HepG2 (cell line): ENCODE data around the gene C1orf50. TPM values are rescaled to one million over a fixed set of nuclear protein-coding genes. Genes with fewer than 3 reads are reported as not detected.

Experiments
- ERF ChIP-seq: IDR thresholded peaks from 2 replicates; pipeline ENCODE4 v1.6.1; 2018; ENCODE audit warnings: missing biosample characterization, missing genetic modification reagents
- FOSL2 ChIP-seq: sonication (generic); formaldehyde crosslinking; IDR thresholded peaks from 2 replicates; pipeline ENCODE4 v1.4.0; 2020; ENCODE audit warnings: missing genetic modification reagents
- FOXK1 ChIP-seq: sonication (generic); formaldehyde crosslinking; IDR thresholded peaks from 2 replicates; pipeline ENCODE4 v1.4.0; 2020; ENCODE audit warnings: low read depth, missing genetic modification reagents, borderline replicate concordance
- KDM2A ChIP-seq: sonication (generic); formaldehyde crosslinking; IDR thresholded peaks from 2 replicates; pipeline ENCODE4 v1.4.0; 2020; ENCODE audit warnings: low read depth, missing genetic modification reagents, borderline replicate concordance
- KLF16 ChIP-seq, 2 experiments: sonication (generic) in 1 of 2; formaldehyde crosslinking in 1 of 2; IDR thresholded peaks; 2 replicates each; pipeline versions ENCODE4 v1.6.1 to v1.8.0; 2016 to 2023; ENCODE audit warnings: missing genetic modification reagents in 2 of 2, missing compliant biosample characterization in 1 of 2
- KMT2B ChIP-seq: IDR thresholded peaks from 2 replicates; pipeline ENCODE4 v1.6.1; 2016; ENCODE audit warnings: missing genetic modification reagents, missing compliant biosample characterization
- PITX1 ChIP-seq: sonication (generic); formaldehyde crosslinking; IDR thresholded peaks from 2 replicates; pipeline ENCODE4 v1.5.1; 2020; ENCODE audit warnings: mild to moderate bottlenecking, missing genetic modification reagents
- PRPF4 ChIP-seq: fragments of 200-400 bp; formaldehyde crosslinking; IDR thresholded peaks from 2 replicates; pipeline ENCODE4 v1.6.1; 2016; ENCODE audit warnings: low read length, low read depth; ENCODE audit not compliant: poor library complexity, severe bottlenecking
- TOE1 ChIP-seq: sonication (generic); formaldehyde crosslinking; IDR thresholded peaks from 2 replicates; pipeline ENCODE4 v1.4.0; 2020; ENCODE audit warnings: mild to moderate bottlenecking, missing genetic modification reagents
- TOPORS ChIP-seq: sonication (generic); formaldehyde crosslinking; IDR thresholded peaks from 2 replicates; pipeline ENCODE4 v1.8.0; 2023; ENCODE audit warnings: mild to moderate bottlenecking, missing genetic modification reagents
- YEATS2 ChIP-seq: sonication (generic); formaldehyde crosslinking; IDR thresholded peaks from 2 replicates; pipeline ENCODE4 v1.4.0; 2020; ENCODE audit warnings: missing genetic modification reagents, borderline replicate concordance
- ZBTB3 ChIP-seq: sonication (generic); formaldehyde crosslinking; IDR thresholded peaks from 2 replicates; pipeline ENCODE4 v1.4.0; 2020; ENCODE audit warnings: low read depth, mild to moderate bottlenecking, moderate library complexity, missing genetic modification reagents, borderline replicate concordance
- ZNF17 ChIP-seq: sonication (generic); formaldehyde crosslinking; IDR thresholded peaks from 2 replicates; pipeline ENCODE4 v1.5.0; 2020; ENCODE audit warnings: mild to moderate bottlenecking, missing genetic modification reagents
- ZNF253 ChIP-seq: sonication (generic); formaldehyde crosslinking; IDR thresholded peaks from 2 replicates; pipeline ENCODE4 v1.8.0; 2022; ENCODE audit warnings: mild to moderate bottlenecking, missing genetic modification reagents, borderline replicate concordance
- ZNF354B ChIP-seq: sonication (generic); formaldehyde crosslinking; IDR thresholded peaks from 2 replicates; pipeline ENCODE4 v1.8.0; 2022; ENCODE audit warnings: mild to moderate bottlenecking, missing genetic modification reagents
- ZNF430 ChIP-seq: sonication (generic); formaldehyde crosslinking; IDR thresholded peaks from 2 replicates; pipeline ENCODE4 v1.9.0; 2021; ENCODE audit warnings: mild to moderate bottlenecking, missing genetic modification reagents
- ZSCAN30 ChIP-seq: sonication (generic); formaldehyde crosslinking; IDR thresholded peaks from 2 replicates; pipeline ENCODE4 v1.5.0; 2020; ENCODE audit warnings: mild to moderate bottlenecking, missing genetic modification reagents
- polyA plus RNA-seq, 8 experiments: library from polyadenylated mRNA; depleted of rRNA in 3 of 8; stranded (reverse) in 7 of 8; unstranded in 1 of 8; fragments of >200 nt; fragmentation: Illumina TruSeq in 4 of 8; extraction: Trizol in 4 of 8; gene quantifications; 2 replicates each; pipeline versions ENCODE4 v1.2.1 to v1.2.3, GENCODE V29; 2011 to 2016; ENCODE audit warnings: low read depth in 4 of 8, missing spikeins in 1 of 8, mixed read lengths in 1 of 8; ENCODE audit not compliant: insufficient read depth in 1 of 8
- total RNA-seq, 5 experiments: library from RNA; depleted of rRNA; stranded (reverse); fragments of >200 nt; fragmentation: Illumina TruSeq; extraction: Trizol; gene quantifications; 2 replicates each; pipeline ENCODE4 v1.2.3, GENCODE V29; 2016; ENCODE audit warnings: low read depth in 1 of 5
- TF ChIP-seq, protein P1 (sequence below): sonication (generic); formaldehyde crosslinking; IDR thresholded peaks from 2 replicates; pipeline ENCODE4 v1.5.1; 2020; ENCODE audit warnings: missing genetic modification reagents, mild to moderate bottlenecking, borderline replicate concordance
- TF ChIP-seq, protein P2 (sequence below): sonication (generic); formaldehyde crosslinking; conservative IDR thresholded peaks from 2 replicates; pipeline ENCODE4 v1.8.0; 2022; ENCODE audit warnings: low read depth, missing genetic modification reagents
- TF ChIP-seq, protein P3 (sequence below): sonication (generic); formaldehyde crosslinking; IDR thresholded peaks from 2 replicates; pipeline ENCODE4 v1.9.0; 2021; ENCODE audit warnings: missing genetic modification reagents, mild to moderate bottlenecking, borderline replicate concordance
- TF ChIP-seq, protein P4 (sequence below): sonication (generic); formaldehyde crosslinking; IDR thresholded peaks from 2 replicates; pipeline ENCODE4 v1.4.0; 2020; ENCODE audit warnings: missing genetic modification reagents, borderline replicate concordance

Gene C1orf50
- total and polyA plus RNA-seq, 2 of the 13 experiments (the other 11 are each of a cell fraction or from before 2014, with no cell fraction given), result 4.3 to 4.8 TPM

GRCh38 chr1:42765832-42766740 lies 963 bp upstream of the C1orf50 start (continued):
- TF ChIP-seq, protein P1, sequence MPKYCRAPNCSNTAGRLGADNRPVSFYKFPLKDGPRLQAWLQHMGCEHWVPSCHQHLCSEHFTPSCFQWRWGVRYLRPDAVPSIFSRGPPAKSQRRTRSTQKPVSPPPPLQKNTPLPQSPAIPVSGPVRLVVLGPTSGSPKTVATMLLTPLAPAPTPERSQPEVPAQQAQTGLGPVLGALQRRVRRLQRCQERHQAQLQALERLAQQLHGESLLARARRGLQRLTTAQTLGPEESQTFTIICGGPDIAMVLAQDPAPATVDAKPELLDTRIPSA (CRISPR knock-in tag), result no peak
- TF ChIP-seq PRPF4 (no peak), ZNF430 (peak; percentile 73; the same call in 1 of the 2 replicates), KLF16 (CRISPR knock-in tag; IDR thresholded peaks at IDR 0.05) (no peak; a peak in 1 of 4 replicates), ZNF354B (CRISPR knock-in tag) (0 out of 2 replicates have a peak, but pooled peaks have one; percentile 95), ZBTB3 (CRISPR knock-in tag) (no peak), ERF (CRISPR knock-in tag) (0 out of 2 replicates have a peak, but pooled peaks have one; percentile 30), ZNF17 (CRISPR knock-in tag) (no peak), YEATS2 (CRISPR knock-in tag) (peak; percentile 28; the same call in 1 of the 2 replicates), ZNF253 (CRISPR knock-in tag) (no peak), TOPORS (CRISPR knock-in tag) (no peak), ZSCAN30 (CRISPR knock-in tag) (no peak), FOSL2 (0 out of 2 replicates have a peak, but pooled peaks have one; percentile 10), KMT2B (CRISPR knock-in tag) (no peak), TOE1 (CRISPR knock-in tag) (no peak), FOXK1 (CRISPR knock-in tag) (0 out of 2 replicates have a peak, but pooled peaks have one; percentile 24), PITX1 (no peak), KDM2A (CRISPR knock-in tag) (peak; percentile 59; the same call in 1 of the 2 replicates)
- TF ChIP-seq, protein P2, sequence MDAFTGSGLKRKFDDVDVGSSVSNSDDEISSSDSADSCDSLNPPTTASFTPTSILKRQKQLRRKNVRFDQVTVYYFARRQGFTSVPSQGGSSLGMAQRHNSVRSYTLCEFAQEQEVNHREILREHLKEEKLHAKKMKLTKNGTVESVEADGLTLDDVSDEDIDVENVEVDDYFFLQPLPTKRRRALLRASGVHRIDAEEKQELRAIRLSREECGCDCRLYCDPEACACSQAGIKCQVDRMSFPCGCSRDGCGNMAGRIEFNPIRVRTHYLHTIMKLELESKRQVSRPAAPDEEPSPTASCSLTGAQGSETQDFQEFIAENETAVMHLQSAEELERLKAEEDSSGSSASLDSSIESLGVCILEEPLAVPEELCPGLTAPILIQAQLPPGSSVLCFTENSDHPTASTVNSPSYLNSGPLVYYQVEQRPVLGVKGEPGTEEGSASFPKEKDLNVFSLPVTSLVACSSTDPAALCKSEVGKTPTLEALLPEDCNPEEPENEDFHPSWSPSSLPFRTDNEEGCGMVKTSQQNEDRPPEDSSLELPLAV, result no peak
- TF ChIP-seq, protein P3, sequence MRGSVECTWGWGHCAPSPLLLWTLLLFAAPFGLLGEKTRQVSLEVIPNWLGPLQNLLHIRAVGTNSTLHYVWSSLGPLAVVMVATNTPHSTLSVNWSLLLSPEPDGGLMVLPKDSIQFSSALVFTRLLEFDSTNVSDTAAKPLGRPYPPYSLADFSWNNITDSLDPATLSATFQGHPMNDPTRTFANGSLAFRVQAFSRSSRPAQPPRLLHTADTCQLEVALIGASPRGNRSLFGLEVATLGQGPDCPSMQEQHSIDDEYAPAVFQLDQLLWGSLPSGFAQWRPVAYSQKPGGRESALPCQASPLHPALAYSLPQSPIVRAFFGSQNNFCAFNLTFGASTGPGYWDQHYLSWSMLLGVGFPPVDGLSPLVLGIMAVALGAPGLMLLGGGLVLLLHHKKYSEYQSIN (CRISPR knock-in tag), result no peak
- TF ChIP-seq, protein P4, sequence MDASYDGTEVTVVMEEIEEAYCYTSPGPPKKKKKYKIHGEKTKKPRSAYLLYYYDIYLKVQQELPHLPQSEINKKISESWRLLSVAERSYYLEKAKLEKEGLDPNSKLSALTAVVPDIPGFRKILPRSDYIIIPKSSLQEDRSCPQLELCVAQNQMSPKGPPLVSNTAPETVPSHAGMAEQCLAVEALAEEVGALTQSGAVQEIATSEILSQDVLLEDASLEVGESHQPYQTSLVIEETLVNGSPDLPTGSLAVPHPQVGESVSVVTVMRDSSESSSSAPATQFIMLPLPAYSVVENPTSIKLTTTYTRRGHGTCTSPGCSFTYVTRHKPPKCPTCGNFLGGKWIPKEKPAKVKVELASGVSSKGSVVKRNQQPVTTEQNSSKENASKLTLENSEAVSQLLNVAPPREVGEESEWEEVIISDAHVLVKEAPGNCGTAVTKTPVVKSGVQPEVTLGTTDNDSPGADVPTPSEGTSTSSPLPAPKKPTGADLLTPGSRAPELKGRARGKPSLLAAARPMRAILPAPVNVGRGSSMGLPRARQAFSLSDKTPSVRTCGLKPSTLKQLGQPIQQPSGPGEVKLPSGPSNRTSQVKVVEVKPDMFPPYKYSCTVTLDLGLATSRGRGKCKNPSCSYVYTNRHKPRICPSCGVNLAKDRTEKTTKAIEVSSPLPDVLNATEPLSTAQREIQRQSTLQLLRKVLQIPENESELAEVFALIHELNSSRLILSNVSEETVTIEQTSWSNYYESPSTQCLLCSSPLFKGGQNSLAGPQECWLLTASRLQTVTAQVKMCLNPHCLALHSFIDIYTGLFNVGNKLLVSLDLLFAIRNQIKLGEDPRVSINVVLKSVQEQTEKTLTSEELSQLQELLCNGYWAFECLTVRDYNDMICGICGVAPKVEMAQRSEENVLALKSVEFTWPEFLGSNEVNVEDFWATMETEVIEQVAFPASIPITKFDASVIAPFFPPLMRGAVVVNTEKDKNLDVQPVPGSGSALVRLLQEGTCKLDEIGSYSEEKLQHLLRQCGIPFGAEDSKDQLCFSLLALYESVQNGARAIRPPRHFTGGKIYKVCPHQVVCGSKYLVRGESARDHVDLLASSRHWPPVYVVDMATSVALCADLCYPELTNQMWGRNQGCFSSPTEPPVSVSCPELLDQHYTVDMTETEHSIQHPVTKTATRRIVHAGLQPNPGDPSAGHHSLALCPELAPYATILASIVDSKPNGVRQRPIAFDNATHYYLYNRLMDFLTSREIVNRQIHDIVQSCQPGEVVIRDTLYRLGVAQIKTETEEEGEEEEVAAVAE (CRISPR knock-in tag), result no peak
